Measurements from ENCODE around the gene PALS2.
A peak's percentile ranks its signal among the peaks of the same experiment; 100 is the strongest.

DNA sequence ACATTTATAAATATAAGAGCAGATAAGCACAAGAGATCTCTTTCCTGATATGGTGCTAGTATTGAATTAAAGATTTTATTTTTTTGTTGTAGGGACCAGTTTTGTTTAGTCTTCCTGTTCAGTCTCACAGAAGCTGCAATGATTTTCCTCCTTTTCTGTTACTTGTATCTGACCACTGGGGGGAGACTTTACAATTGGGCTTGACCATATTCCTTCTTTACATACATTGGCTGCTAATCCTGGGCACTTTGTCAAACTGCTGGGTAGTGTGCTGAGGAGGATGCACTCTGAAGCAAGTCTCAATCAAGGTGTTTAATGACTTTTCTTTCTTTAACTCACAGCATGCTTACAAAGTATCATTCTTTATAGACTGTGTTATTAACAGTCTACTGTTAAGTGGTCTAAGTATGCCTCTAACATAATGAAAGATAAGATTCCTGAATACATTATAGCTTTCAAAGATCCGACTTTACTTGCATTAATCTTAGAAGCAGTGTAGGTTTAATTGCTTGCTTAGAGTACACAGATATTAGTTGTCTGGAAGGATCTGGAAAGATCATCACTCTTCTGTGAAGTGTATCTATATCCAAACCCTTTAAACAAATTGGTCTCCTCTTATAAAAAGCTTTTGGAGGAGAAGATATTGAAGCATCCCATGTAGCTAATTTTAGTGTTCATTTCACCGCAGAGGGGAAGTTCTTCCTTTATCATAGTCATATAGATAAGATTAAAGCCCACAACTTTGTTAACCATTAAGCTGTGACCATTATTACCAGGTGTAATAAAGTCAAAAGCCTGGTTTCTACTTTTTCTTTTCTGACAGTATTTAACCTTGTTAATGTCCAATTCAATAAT, 3.1 kb downstream of the PALS2 start:
- TF ChIP-seq MBNL3 (CRISPR knock-in tag; conservative IDR thresholded peaks at IDR 0.05) (no peak), CHD2 (IDR thresholded peaks at IDR 0.05; ENCODE audit: low read depth, low read length) (no peak), EP300 (IDR thresholded peaks at IDR 0.05; ENCODE audit: low read depth in 2 of 2, low read length in 2 of 2) (no peak), EP300 (CRISPR knock-in tag; IDR thresholded peaks at IDR 0.05; ENCODE audit: borderline replicate concordance) (no peak), SUZ12 (IDR thresholded peaks at IDR 0.05; ENCODE audit: low read depth, low read length) (no peak), RBAK (CRISPR knock-in tag; IDR thresholded peaks at IDR 0.05) (no peak), SIN3A (IDR thresholded peaks at IDR 0.05; ENCODE audit: borderline replicate concordance, low read depth, low read length) (no peak)
- TF ChIP-seq, protein P1, sequence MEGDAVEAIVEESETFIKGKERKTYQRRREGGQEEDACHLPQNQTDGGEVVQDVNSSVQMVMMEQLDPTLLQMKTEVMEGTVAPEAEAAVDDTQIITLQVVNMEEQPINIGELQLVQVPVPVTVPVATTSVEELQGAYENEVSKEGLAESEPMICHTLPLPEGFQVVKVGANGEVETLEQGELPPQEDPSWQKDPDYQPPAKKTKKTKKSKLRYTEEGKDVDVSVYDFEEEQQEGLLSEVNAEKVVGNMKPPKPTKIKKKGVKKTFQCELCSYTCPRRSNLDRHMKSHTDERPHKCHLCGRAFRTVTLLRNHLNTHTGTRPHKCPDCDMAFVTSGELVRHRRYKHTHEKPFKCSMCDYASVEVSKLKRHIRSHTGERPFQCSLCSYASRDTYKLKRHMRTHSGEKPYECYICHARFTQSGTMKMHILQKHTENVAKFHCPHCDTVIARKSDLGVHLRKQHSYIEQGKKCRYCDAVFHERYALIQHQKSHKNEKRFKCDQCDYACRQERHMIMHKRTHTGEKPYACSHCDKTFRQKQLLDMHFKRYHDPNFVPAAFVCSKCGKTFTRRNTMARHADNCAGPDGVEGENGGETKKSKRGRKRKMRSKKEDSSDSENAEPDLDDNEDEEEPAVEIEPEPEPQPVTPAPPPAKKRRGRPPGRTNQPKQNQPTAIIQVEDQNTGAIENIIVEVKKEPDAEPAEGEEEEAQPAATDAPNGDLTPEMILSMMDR (CRISPR knock-in tag; IDR thresholded peaks at IDR 0.05), result peak; percentile 75
- TF ChIP-seq, protein P2, sequence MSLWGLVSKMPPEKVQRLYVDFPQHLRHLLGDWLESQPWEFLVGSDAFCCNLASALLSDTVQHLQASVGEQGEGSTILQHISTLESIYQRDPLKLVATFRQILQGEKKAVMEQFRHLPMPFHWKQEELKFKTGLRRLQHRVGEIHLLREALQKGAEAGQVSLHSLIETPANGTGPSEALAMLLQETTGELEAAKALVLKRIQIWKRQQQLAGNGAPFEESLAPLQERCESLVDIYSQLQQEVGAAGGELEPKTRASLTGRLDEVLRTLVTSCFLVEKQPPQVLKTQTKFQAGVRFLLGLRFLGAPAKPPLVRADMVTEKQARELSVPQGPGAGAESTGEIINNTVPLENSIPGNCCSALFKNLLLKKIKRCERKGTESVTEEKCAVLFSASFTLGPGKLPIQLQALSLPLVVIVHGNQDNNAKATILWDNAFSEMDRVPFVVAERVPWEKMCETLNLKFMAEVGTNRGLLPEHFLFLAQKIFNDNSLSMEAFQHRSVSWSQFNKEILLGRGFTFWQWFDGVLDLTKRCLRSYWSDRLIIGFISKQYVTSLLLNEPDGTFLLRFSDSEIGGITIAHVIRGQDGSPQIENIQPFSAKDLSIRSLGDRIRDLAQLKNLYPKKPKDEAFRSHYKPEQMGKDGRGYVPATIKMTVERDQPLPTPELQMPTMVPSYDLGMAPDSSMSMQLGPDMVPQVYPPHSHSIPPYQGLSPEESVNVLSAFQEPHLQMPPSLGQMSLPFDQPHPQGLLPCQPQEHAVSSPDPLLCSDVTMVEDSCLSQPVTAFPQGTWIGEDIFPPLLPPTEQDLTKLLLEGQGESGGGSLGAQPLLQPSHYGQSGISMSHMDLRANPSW (CRISPR knock-in tag; IDR thresholded peaks at IDR 0.05; ENCODE audit: borderline replicate concordance), result no peak
- TF ChIP-seq, protein P3, sequence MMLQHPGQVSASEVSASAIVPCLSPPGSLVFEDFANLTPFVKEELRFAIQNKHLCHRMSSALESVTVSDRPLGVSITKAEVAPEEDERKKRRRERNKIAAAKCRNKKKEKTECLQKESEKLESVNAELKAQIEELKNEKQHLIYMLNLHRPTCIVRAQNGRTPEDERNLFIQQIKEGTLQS (CRISPR knock-in tag; IDR thresholded peaks at IDR 0.05), result no peak
